ENCODE data around the gene FAM180B.
A peak's percentile ranks its signal among the peaks of the same experiment; 100 is the strongest.
"Not testable (repeated sequence)": the region's sequence is repeated elsewhere in the genome, so short reads cannot be mapped to it uniquely, and the experiment has no call there.

Gene FAM180B

DNA sequence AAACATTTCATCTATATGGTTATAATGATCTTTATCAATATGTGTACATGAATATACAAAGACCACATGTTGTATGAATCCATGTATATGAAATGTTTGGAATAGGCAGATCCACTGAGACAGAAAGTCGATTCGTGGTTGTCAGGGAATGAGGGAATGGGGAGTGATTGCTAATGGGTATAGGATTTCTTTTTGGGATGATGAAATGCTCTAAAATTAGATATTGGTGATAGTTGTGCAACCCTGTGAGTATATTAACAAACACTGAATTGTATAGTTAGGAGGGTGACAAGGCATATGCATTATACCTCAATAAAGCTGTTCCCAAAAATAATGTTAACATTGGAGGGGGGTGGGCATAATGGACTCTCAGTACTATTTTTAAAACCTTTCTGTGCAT lies 26.1 kb upstream of the FAM180B start:
- TF ChIP-seq, protein P1, sequence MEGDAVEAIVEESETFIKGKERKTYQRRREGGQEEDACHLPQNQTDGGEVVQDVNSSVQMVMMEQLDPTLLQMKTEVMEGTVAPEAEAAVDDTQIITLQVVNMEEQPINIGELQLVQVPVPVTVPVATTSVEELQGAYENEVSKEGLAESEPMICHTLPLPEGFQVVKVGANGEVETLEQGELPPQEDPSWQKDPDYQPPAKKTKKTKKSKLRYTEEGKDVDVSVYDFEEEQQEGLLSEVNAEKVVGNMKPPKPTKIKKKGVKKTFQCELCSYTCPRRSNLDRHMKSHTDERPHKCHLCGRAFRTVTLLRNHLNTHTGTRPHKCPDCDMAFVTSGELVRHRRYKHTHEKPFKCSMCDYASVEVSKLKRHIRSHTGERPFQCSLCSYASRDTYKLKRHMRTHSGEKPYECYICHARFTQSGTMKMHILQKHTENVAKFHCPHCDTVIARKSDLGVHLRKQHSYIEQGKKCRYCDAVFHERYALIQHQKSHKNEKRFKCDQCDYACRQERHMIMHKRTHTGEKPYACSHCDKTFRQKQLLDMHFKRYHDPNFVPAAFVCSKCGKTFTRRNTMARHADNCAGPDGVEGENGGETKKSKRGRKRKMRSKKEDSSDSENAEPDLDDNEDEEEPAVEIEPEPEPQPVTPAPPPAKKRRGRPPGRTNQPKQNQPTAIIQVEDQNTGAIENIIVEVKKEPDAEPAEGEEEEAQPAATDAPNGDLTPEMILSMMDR (IDR thresholded peaks at IDR 0.05; ENCODE audit: extremely low read depth, missing control alignments), result no peak
- no peak for DNase-seq (ENCODE audit: low spot score)

DNA sequence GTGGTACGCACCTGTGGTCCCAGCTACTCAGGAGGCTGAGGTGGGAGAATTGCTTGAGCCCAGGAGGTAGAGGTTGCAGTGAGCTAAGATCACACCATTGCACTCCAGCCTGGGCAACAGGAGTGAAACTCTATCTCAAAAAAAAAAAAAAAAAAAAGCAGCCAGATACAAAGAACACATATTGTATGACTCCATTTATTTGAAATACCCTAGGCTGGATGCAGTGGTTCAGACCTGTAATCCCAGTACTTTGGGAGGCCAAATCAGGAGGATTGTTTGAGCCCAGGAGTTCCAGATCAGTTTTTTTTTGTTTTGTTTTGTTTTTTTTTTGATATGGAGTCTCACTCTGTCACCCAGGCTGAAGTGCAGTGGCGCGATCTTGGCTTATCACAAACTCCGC lies 24.1 kb upstream of the FAM180B start:
- DNase-seq (ENCODE audit: low spot score), result not testable (repeated sequence)

DNA sequence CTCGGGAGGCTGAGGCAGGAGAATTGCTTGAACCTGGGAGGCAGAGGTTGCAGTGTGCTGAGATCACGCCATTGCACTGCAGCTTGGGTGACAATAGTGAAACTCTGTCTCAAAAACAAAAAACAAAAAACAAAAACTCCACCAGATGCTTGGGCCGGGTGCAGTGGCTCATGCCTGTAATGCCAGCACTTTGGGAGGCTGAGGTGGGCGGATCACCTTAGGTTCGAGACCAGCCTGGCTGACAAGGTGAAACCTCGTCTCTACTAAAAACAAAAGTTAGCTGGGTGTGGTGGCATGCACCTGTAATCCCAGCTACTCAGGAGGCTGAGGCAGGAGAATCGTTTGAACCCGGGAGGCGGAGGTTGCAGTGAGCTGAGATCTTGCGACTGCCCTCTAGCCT lies 22.1 kb upstream of the FAM180B start:
- DNase-seq (ENCODE audit: low spot score), result not testable (repeated sequence)

DNA sequence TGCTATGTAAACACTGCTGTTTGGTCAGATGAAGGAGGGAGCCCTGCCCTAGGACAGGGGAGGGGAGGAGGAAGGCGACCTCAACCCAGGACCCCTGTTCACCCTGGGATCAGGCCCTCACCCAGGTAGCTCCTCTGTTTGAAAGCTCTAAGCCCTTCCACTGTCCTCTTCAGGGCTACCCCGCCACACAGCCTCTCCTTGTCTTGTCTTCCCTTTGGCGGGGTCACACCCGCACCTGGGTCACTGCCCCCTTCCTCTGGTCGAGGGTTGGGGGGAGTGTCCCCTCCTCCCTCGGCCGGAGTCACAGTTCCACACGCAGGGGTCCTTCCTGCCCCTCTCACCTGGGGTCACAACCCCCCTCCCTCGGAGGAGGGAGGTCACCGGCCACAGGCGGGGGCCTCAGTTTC lies 21.5 kb upstream of the FAM180B start:
- no peak for DNase-seq (ENCODE audit: low spot score)

DNA sequence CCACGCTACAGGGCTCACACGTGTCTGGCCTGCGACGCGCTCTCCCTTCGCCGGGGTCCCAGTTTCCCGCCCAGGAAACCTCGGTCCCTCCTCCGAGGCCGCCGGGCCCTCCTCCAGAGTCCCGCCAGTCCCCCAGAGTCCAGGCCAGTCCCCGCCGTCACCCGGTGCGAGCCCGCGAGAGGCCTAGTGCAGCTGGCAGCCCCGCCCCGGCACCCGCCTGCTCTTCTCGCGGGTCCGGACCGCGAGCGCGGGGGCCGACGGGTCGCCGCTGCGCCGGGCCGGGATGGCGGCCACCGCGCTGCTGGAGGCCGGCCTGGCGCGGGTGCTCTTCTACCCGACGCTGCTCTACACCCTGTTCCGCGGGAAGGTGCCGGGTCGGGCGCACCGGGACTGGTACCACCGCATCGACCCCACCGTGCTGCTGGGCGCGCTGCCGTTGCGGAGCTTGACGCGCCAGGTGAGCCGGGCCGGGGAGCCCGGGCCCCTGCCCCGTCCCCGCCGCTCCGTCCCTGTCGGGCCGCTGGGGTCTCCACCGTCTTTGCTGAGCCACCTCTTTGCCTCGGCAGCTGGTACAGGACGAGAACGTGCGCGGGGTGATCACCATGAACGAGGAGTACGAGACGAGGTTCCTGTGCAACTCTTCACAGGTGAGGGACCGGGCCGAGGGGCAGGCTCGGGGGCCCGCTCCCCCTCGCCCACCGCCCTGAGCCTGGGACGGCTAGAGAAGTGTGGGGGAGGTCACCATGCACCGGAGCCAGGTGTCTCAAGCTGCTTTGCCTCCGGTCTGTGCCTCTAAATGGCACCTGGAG lies 20.9 kb upstream of the FAM180B start, which contains the start of gene PTPMT1:
Gene PTPMT1 (plus strand): TSS at position 260 of the 809 bp plus-strand sequence. CDS start 24 bp downstream, at position 284.
- TF ChIP-seq, protein P1 (IDR thresholded peaks at IDR 0.05; ENCODE audit: extremely low read depth, missing control alignments), result no peak
- peak; percentile 90 for DNase-seq (ENCODE audit: low spot score)

More for the DNA sequence above, 21.5 kb upstream of the FAM180B start:
- TF ChIP-seq, protein P1 (IDR thresholded peaks at IDR 0.05; ENCODE audit: extremely low read depth, missing control alignments), result no peak

DNA sequence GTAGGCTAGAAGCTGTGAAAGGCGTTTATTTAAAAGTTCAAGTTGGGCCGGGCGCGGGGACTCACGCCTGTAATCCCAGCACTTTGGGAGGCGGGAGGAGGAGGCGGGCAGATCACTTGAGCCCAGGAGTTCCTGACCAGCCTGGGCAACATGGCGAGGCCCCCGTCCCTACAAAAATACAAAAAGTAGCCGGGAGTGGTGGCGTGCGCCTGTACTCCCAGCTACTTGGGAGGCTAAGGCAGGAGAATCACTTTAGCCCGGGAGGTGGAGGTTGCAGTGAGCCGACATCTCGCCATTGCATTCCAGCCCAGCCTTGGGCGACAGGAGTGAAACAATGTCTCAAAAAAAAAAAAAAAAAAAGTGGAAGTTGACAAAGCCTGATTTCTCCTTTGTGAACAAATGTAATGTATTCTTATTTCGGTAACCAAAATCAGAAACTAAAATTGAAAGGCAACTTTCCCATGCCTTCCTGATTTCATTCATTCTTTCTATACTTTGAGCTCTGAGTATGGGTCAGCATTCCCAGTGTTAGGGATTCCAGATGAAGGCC lies 20.3 kb upstream of the FAM180B start:
- TF ChIP-seq, protein P1 (IDR thresholded peaks at IDR 0.05; ENCODE audit: extremely low read depth, missing control alignments), result no peak
- DNase-seq (ENCODE audit: low spot score), result no peak

DNA sequence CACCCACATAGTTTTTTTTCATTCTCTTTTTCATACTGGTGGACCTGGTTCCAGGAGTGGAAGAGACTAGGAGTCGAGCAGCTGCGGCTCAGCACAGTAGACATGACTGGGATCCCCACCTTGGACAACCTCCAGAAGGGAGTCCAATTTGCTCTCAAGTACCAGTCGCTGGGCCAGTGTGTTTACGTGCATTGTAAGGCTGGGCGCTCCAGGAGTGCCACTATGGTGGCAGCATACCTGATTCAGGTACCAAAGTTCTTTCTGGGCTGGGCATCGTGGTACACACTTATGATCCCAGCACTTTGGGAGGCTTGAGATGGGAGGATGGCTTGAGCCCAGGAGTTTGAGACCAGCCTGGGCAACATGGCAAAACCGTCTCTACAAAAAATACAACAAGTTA lies 16.8 kb upstream of the FAM180B start:
- DNase-seq (ENCODE audit: low spot score), result no peak
- TF ChIP-seq, protein P1 (IDR thresholded peaks at IDR 0.05; ENCODE audit: extremely low read depth, missing control alignments), result no peak

DNA sequence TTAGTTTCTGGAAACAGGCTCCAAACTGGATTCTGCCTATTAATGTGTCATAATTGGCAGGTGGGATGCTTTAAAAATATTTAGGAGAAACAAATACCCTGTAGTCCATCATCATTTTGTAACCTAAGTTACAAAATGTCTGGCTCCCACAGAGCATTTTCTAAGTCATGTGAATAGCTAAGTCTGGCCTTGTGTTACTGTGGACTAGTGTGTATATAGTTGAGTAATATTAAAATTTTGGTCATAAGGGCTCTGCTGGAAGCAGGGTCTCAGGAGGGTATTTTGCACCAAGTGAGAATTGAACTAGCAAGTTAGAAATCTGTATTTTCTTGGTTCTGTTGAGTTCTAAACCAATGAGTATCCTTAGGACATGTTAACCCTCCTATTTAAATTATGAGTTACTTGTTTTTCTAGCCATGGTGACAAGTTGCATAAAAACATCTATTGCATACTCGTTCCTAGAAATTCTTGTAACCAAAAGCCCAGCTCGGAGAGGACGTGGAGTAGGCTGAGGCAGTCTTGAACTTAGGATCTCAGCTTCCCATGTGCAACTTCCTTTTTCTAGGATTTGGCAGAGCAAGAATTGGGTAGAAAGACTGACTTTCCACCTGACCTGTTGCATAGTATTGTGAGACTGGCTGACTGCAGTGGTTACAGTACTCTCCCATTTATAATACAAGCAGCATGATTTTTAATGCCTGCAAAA lies 15.7 kb upstream of the FAM180B start:
- DNase-seq (ENCODE audit: low spot score), result no peak
- TF ChIP-seq, protein P1 (IDR thresholded peaks at IDR 0.05; ENCODE audit: extremely low read depth, missing control alignments), result no peak

Data from GM20000 (cell line).